Colonic mucosa (tissue), 4 donors: ENCODE data around the gene TBC1D5. TPM values are rescaled to one million over a fixed set of nuclear protein-coding genes. Genes with fewer than 3 reads are reported as not detected.
A peak's percentile ranks its signal among the peaks of the same experiment; 100 is the strongest.

ENCODE experiments used
- DNase-seq: peaks from one replicate; pipeline ENCODE4 v3.0.0-alpha.2; 2020
- H3K27ac ChIP-seq: fragments of 200-600 bp; one replicate; pipeline ENCODE4 v1.8.0; 2021
- H3K27me3 ChIP-seq: fragments of 200-600 bp; one replicate; pipeline ENCODE4 v1.8.0; 2021
- H3K36me3 ChIP-seq: fragments of 200-600 bp; one replicate; pipeline ENCODE4 v1.8.0; 2021
- H3K4me1 ChIP-seq: fragments of 200-600 bp; one replicate; pipeline ENCODE4 v1.8.0; 2021; ENCODE audit warnings: mild to moderate bottlenecking
- H3K4me3 ChIP-seq: fragments of 200-600 bp; one replicate; pipeline ENCODE4 v1.8.0; 2021
- H3K9ac ChIP-seq, 2 donors: one replicate each; pipeline ENCODE4 v1.7.0; 2013; ENCODE audit warnings: control low read depth in 2 of 2, low read depth in 2 of 2, low read length in 2 of 2
- H3K9me3 ChIP-seq: fragments of 200-600 bp; one replicate; pipeline ENCODE4 v1.8.0; 2021
- CTCF ChIP-seq: fragments of 200-600 bp; IDR thresholded peaks from one replicate; pipeline ENCODE4 v1.8.0; 2022; ENCODE audit warnings: antibody characterized with exemption, mild to moderate bottlenecking
- intact Hi-C: fragments of 100-400 bp; cut with DNase I; formaldehyde crosslinking; loops from one replicate; pipeline ENCODE4 v1.14.1; 2022
- total RNA-seq, 2 donors: library from RNA; stranded (reverse); fragmentation: NEBNext Ultra II Directional in 1 of 2; extraction: Animal tissue kit (Norgen Biotek cat#: 25700) in 1 of 2; gene quantifications; one replicate each; pipeline ENCODE4 v1.2.1, GENCODE V29; 2021
- donor health status: healthy.
- donor health status: DM: no; HTN: no; CAD: no.
- donor health status: DM: no; HTN: no; CAD: no.

TBC1D5 gene
- total RNA-seq, 2 donors from 2014 or later, result 29.9 to 31.2 TPM

DNA sequence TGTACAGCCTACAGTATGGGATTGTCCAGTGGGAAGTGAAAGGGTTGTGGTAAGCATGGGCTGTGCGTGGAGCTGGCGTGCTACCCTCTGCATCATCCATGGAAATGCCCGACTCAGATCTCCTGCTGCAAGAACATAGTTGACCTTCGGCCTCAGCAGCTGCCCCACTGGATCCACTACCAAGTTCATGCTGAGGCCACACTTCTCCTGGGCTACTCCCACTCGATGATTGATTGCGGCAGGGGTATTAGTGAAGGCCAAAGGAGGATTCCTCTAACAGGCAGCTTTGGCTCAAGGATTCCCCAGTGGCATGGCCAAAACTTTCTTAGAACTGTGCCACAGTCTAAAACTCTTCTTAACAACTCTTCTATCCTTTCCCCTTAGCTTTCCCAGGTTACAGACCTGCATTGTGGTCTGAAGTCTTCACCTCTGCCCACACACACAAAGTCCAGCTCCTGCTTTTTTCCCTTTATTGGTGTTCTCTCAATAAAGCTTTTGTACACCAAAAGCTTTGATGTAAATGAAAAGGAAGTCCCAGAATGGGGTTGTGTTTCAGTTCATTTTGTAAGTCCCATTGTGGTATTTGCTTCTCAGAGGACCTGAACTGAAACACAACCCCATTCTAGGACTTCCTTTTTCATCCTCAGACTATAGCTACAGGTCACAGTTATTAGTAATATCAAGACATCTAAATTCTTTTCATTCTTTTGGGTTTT is 4.9 kb upstream of the TBC1D5 start:
- Histone ChIP-seq H3K4me3 (no peak overlapping the region), H3K4me1 (peaks cover 3% of the 10 kb centered on the region), H3K36me3 (no peaks in the 10 kb centered on the region), H3K9ac (no peak overlapping the region), H3K27me3 (no peaks in the 10 kb centered on the region), H3K9me3 (no peaks in the 10 kb centered on the region), H3K27ac (no peak overlapping the region)
- intact Hi-C loops, result no loop called here
- no peak for TF ChIP-seq CTCF
- no peak for DNase-seq

DNA sequence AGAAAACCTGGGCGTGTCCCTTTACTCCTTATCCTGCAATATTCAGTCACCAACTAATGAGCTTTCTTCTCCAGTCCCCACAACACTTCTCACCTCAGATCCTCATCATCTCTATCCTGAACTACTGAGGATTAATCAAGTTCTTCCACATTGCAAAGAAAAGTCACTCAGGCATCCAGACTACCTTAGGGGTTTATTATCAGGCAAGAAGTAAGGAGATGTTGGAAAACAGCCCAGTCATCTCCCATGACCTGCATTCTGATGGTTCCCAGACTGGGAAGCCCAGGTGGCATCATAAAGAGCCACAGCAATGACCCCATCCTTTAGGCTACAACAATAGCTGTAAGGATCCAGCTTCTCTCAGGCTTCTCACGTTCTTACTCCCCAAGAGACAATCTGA is 3.5 kb upstream of the TBC1D5 start:
- Histone ChIP-seq H3K27ac (no peak overlapping the region), H3K27me3 (no peaks in the 10 kb centered on the region), H3K36me3 (no peaks in the 10 kb centered on the region), H3K9ac (no peak overlapping the region), H3K9me3 (no peaks in the 10 kb centered on the region), H3K4me1 (peaks cover 3% of the 10 kb centered on the region), H3K4me3 (no peak overlapping the region)
- DNase-seq, result no peak
- TF ChIP-seq CTCF, result no peak
- intact Hi-C loops, result no loop called here

GRCh38 chr3:17745301-17745700 is 2.9 kb upstream of the TBC1D5 start:
- Histone ChIP-seq H3K36me3 (no peaks in the 10 kb centered on the region), H3K4me3 (no peak overlapping the region), H3K9ac (no peak overlapping the region), H3K27ac (no peak overlapping the region), H3K9me3 (no peaks in the 10 kb centered on the region), H3K27me3 (no peaks in the 10 kb centered on the region), H3K4me1 (peaks cover 3% of the 10 kb centered on the region)
- TF ChIP-seq CTCF, result no peak
- DNase-seq, result no peak
- intact Hi-C loops, result no loop called here

GRCh38 chr3:17744693-17745092 is 2.3 kb upstream of the TBC1D5 start:
- H3K4me3 ChIP-seq, result no peak overlapping the region
- no peak for TF ChIP-seq CTCF
- H3K36me3 ChIP-seq, result no peaks in the 10 kb centered on the region
- no peak overlapping the region for H3K9ac ChIP-seq
- peaks cover 3% of the 10 kb centered on the region for H3K4me1 ChIP-seq
- no peaks in the 10 kb centered on the region for H3K9me3 ChIP-seq
- H3K27ac ChIP-seq, result no peak overlapping the region
- intact Hi-C loops, result no loop called here
- H3K27me3 ChIP-seq, result no peaks in the 10 kb centered on the region
- no peak for DNase-seq

DNA sequence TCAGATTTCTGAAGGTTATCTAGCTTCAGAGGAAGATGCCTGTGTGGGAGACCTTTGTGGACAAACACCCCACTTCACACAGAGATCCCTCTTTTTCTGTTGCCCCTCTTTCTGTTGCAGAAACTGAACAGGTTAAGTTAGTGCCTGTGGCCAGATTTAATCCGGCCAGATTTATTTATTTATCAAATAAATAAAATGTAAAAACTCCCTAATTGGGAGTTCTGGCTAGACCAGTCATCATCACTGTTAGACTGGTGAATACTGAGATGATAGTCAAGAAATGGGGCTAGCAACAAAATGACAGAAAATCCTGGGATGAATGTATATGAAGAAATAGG is 1.2 kb upstream of the TBC1D5 start:
- intact Hi-C loops, result no loop called here
- Histone ChIP-seq H3K4me3 (no peak overlapping the region), H3K4me1 (no peaks in the 10 kb centered on the region), H3K36me3 (no peaks in the 10 kb centered on the region), H3K9ac (peak overlapping the region in 1 of 2 donors; percentile 92), H3K27me3 (no peaks in the 10 kb centered on the region), H3K9me3 (no peaks in the 10 kb centered on the region), H3K27ac (no peak overlapping the region)
- no peak for DNase-seq
- no peak for TF ChIP-seq CTCF
